CD4-positive, alpha-beta T cell treated with Interleukin-15 for 4 hours (primary cell): ENCODE results near the gene RBMS1.

Experiments used
- DNase-seq: peaks from one replicate; pipeline ENCODE4 v3.0.0-alpha.2; 2020; ENCODE audit warnings: low spot score

Gene RBMS1

DNA sequence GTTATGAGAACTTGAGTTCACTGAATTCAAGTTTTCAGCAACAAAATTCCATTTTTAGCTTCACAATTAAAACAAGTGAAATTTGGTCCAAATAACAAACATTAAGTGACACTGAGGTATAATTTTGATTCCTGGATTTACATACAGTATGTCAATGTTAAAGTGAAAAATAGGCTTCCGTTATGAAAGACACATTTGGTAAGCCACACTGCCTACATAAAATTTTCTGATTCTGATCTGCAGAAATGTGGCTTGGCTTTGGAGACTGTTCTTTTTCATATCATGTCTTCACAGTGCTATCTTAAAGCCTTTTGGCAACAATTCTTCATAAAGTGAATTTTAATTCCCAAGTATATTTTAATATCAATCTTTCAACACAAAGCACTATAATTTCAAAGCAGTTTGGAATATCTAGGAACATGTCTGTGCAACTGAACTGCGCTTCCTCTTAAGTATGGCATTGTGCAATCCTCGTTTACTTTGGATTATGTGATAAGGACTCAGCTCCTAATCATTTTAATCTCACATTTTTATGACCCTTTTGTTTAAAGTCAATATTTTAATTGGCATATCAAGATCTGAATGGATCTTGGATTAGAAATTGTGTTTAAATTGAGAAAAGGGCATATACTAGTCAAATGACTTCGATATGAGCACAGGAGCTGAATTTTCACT, 60.0 kb downstream of the RBMS1 start:
- DNase-seq = no peak

DNA sequence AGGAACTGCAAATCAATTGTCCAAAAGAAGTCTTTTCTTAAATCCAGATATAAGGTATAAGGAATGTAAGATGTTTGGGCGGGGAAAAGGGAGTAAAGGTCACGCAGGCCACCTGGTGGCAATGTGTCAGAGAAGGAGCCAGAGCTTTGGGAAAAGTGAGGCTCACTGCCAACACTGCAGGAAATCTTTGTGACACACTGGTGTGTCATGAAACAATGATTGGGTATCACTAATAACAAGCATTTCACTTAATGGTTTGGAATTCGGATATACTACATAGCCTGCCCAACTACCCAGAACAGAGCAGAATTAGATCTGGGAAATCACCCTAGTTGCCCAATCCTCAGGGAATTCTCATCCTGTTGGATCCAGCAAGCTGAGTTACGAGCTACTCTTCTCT, 61.0 kb downstream of the RBMS1 start:
- no peak for DNase-seq

DNA sequence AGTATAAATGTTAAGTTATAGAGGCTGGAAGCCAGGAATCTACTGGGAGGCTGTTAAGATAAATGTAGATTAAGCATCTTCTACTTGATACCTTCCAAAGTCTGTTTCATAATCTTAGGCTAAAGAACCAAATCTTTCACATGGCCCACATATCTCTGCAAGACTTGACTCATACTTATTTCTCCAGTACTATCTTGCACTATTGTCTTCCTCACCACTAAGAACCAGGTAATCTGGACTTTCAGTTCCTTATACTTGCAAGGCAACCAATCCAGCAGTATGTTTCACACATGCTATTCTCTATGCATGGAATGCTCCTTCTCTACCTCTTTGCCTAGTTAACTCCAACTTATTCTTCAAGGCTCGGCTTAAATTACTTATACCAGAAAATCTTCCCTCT, 62.2 kb downstream of the RBMS1 start:
- no peak for DNase-seq

DNA sequence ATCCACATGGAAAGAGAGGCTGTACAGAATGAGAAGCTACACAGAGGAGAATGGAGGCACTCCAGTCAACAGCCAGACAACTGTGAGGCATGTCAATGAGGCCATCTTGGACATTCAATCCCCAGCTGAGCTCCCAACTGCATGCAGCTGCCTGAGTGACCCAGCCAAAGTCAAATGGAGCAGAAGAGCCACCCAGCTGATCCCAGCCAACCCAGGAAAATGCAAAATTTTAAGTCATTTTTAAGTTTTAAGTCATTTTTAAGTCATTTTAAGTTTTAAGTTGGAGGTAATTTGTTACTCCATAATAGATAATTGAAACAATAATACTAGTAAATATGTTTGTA, 63.6 kb downstream of the RBMS1 start:
- DNase-seq = no peak

DNA sequence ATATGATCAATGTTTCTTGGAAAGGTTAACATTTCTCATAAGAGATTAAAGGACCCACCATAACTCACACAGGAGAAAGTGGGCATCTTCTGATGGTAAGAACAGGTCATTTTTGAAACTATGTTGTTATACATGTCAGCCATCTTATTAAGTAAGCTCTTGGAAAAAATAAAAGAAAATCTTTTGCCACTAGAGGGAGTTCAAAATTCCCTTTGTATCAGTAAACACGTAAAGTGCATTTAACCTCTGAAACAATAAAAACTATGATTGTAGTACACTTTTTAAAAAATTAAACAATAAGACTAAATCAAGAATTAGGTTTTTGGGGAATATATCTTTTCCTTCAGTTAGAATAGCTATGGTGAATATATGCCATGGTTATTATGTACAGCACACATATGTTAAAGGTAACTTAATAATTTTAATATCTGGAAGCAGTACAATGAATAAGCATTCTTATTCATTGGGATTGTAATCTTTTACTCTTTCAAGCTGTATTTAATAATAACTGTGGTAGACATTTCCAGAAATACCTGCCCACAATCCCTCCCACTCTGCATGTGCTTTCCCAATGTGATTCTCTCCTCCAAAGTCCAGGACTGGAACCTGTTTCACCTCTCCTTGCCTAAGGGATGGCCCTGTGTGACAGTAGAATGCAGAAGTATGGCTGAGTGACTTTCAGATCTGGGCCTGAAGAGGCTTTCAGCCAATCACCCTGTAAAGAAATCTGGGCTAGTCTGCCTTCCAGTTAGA, 64.2 kb downstream of the RBMS1 start:
- DNase-seq = peak; percentile 75

GRCh38 chr2:160428405-160428763, 65.2 kb downstream of the RBMS1 start:
- DNase-seq = no peak

DNA sequence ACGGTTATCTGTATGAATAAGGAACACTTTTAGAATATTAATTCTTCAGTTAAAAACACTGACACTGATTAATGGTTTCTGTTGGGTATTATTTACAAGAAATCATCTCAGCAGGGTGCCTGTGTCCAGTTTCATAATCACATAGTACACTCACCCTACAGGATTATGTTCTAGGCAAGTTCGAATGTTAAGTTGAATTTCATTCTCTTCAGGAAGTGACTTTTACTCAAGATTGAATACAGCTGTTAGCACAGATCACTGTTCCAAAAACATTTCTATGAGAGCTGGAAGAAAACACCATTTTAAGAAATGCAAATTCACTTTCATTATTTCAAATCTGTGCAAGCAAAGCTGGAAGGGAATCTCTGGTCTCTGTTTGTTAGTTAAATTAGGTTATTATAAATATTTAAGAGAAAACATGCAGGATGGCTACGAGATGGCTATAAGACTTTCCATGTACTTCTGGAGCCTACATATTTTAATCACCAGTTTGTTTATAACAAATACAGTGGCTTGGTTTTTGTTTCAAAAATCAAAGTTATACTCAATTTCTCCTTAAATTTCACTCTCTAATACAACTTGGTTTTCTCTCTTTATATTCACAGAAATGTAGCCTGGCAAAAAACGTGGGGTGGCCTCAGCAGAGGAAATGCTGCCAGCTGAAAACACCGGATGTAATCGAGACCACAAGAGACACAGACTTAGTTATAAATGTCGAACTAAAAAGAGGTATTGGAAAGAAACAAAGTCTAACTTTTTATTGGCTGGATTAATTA, 65.8 kb downstream of the RBMS1 start:
- DNase-seq = peak; percentile 68

DNA sequence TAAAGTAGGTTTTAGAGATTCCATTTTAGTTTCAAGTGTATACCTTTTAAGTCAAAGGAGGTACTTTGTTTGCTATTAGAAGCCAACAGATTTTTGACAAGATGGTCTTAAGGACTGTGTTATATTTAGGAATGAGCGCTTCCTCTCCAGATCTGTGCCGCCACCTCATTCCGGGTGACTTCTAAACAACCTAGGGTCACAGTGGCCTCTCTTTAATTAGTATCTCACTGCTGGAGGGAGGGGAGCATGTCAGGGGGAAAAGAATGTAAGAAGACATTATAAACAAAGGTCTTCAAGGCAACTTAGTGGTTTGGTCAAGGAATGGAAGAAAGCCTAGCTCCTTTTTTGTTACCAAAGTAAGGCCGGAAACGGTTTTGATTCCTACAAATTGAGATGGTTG, 67.0 kb downstream of the RBMS1 start:
- no peak for DNase-seq

DNA sequence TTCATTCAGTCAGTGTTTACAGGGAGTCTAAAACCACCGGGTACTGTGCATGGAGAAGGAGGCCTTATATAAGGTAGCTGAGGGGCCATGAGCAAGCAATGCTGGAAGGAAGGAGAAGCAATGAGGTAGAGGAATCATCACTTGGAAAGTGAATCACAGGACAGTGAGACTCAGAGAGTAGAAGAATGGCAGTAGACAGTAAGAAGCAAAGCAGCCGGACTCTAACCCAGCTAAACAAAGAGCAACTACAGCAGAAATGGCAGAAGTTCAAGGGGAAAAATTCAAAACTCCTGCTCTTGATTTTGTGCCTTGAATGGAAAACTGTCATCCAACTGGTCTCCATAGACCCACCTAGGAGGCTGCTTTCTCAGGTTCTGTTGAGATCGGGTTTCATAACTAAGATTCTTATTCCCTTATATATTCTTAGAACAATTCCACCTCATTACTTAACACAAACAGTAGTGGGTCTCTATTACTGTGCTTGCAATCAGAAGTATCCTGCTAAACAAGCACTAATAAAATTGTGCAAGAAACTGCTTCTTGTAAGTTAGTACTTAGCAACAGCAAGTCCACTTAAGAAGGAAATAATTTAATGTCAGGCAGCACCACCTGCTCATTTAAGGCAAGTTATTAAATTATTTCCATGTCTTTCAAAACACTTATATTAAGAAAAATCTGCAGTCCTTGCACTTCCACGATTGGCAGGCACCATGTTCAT, 68.0 kb downstream of the RBMS1 start:
- DNase-seq = no peak

DNA sequence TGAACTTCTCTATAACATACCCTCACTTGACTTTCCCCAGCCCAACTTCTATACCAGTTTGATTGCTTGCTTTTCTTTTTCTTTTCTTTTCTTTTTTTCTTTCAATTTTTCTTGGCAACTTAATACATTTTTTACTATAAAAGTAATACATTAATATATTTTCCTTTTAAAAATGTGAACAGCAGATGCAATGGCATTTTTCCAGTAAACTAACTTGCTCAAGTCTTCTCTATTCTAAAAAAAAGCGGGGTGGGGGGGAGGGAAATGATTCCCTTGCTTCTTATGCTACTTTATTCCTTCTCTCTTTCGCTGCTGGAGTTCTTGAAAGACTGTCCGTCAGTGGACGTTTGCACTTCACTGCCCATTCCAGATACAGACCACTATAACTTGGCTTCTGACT, 70.5 kb downstream of the RBMS1 start:
- no peak for DNase-seq

DNA sequence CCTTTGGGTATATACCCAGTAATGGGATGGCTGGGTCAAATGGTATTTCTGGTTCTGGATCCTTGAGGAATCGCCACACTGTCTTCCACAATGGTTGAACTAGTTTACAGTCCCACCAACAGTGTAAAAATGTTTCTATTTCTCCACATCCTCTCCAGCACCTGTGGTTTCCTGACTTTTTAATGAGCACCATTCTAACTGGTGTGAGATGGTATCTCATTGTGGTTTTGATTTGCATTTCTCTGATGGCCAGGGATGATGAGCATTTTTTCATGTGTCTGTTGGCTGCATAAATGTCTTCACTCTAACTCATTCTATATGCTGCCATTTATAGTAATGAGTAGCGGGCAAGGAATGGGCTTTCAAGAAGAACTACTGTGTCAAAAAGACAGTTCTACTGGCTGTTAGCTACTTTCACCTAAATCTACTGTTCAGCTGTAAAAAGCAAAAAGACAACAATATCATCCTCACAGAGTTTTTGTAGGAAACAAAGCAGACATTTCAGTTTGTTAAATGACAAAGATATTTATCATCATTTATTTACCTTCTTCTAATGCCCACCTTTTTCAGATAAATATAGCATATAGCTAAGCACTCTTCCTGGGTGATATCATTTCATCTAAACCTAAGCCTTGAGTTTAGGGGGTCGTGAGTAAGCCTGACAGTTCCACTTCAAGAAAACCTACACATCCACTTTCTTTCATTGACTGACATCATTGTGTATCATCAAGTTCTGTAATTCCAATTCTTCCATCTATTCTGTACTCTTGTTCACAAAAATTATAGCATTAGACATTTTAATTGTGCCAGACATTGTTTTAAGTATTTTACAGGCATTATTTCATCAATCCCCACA, 71.7 kb downstream of the RBMS1 start:
- DNase-seq = peak; percentile 38

DNA sequence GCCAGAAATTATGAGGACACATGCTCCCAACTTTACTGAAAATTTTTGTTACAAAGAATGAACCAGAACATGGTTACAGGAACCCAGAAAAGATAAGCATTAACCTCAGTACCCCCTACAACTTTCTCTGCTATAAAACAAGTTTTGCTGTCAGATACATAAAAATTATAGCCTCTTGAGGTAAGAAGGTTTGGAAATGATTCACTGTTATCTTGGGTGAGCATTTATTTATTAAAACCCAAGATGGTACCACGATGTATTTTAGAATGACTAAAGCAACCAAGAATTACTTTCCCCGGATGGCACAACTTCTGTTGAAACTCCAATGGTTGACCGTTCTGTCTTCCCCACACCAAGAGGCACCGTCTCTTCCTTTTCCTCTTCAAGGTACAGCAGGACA, 72.9 kb downstream of the RBMS1 start:
- no peak for DNase-seq

DNA sequence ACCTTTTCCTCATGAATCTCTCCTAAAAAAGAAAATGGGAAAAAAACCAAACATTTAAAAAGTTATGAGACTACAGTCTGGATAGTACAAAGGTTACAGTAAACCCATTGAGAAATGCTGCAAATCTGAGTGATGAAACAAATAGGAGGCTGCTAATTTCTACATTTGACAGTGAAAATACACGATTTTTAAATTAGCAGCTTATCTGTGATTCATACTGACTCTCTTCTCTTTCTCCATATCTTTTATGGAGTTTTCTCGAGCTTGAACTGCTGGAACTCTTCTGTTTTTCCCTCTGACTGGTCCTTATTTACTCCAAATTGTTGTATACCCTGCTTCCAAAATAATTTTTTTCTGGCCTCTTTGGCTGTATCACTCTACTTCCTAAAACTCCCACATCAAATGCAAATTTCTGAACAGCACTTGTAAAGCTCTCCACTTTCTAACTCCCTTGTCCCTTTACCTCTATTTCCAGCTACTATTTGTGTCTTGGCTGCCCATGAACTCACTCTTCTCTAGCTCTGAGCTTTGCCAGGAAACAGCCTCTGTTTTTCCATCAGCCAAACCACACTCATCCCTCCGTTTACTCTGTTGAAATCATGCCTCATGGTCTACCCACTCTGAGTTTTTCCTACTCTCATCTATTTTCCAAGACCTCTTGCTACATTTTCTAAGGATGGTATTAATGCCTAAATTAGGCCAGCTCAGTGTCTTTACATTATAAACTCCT, 73.7 kb downstream of the RBMS1 start:
- DNase-seq = no peak

DNA sequence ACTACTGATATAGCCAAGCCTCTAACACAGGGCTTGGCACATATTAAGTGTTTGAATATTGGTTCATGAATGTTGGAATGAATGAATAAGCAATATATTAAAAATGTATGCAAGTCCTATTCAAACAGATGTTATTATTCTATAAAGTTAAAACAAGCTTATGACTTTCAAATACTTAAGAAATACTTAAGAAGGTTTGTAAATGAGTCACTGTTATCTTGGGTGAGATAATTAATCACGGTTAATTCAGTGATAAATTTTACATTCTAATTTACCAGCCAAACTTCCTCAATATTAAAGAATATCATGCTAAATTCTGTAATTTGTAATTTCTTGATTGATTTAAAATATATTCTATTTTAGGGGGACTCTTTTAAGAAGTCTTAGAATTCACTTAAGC, 74.8 kb downstream of the RBMS1 start:
- no peak for DNase-seq

DNA sequence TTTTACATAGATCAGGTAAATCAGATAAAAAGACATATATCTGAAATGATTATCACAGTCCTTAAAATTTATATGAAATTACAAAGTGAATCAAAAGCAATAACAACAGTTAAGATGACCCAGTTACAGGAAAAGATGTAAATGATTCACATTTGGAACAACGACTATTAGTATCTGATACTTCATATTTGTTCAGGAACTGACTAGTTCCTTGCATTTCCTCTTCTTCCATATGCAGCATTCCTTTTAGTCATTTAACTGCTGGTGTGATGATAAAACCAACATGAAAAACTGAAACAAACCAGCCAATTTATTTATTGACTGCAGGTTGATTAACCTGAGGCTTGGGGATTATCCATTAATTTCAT, 75.2 kb downstream of the RBMS1 start:
- DNase-seq = no peak

DNA sequence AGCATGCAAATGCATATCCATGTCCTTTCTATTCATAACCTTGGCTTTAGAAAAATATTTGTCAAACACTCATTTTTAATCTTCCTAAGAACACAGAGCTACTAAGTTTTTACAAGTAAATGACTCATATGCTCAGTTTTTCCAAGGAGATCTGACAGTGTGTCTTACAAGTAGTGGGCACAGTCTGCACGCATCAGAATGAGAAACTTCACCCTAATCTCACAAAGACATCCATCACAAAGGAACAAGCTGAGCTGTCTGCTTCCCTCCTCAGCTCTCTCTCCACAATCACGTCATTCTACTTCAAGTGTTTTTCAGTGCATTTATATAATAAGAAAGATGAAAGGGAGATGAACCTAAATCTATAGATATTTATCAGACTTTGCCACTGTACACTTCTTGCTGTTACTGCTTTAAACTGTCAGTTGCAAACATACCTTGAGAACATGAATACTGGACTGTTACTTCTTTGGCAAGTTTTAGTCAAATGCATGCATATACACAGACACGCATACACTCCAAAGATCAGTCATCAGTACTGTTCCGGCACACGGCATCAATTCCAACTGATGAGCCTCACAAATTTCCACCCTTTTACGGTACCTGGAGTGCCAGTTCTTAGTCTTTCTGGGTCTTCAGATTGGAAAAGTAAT, 75.7 kb downstream of the RBMS1 start:
- DNase-seq = peak; percentile 61

DNA sequence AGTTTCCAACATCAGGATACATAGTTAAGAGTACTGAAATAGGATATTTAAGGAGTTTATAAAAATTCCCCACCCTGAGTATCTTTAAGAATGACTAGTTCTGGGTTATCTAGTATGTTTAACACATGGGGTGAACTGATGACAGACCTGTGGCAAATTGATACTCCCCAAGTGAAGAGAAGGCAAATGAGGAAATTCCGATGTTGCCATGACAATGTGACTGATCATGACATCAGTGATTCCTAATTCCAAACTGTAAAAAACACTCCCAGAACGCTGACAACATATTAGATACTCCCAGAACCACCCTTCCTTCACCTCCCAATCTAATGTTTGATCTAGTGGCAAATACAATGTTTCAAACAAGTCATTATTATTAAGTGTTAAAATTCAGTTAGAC, 77.6 kb downstream of the RBMS1 start:
- DNase-seq = no peak

GRCh38 chr2:160411955-160412354, 81.7 kb downstream of the RBMS1 start:
- DNase-seq = no peak

DNA sequence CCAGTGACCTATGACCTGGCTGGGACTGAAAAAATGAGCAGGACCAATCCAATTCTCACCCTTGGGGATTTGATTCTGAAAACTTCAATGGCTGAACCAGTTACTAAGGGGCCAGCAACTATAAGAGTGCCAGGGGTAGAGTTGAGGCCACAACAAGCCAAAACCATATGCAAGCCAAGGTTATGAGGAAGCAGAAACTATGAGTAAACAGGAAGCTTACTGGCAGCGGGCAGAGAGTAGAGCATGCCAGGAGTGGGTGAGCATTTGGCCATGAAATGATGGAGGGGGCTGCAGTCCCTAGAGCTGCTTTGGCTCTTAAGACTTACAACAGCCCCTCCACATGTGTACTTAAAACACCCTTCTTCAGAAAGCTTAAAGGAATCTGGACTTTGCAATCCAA, 82.4 kb downstream of the RBMS1 start:
- DNase-seq = peak; percentile 39

- DNase-seq = no peak
These were observed 84.1 kb downstream of the RBMS1 start for GRCh38 chr2:160409480-160409879.

GRCh38 chr2:160408959-160409291, 84.7 kb downstream of the RBMS1 start:
- DNase-seq = no peak
